ENCODE data around the gene TMEM63C.

GRCh38 chr14:77246784-77247183 lies 65.2 kb downstream of the TMEM63C start:
- TF ChIP-seq PPARA (CRISPR knock-in tag; IDR thresholded peaks at IDR 0.05; ENCODE audit: borderline replicate concordance) (no peak), ISL1 (CRISPR knock-in tag; IDR thresholded peaks at IDR 0.05) (no peak), ZFP30 (CRISPR knock-in tag; IDR thresholded peaks at IDR 0.05) (no peak)
- TF ChIP-seq, protein P1, sequence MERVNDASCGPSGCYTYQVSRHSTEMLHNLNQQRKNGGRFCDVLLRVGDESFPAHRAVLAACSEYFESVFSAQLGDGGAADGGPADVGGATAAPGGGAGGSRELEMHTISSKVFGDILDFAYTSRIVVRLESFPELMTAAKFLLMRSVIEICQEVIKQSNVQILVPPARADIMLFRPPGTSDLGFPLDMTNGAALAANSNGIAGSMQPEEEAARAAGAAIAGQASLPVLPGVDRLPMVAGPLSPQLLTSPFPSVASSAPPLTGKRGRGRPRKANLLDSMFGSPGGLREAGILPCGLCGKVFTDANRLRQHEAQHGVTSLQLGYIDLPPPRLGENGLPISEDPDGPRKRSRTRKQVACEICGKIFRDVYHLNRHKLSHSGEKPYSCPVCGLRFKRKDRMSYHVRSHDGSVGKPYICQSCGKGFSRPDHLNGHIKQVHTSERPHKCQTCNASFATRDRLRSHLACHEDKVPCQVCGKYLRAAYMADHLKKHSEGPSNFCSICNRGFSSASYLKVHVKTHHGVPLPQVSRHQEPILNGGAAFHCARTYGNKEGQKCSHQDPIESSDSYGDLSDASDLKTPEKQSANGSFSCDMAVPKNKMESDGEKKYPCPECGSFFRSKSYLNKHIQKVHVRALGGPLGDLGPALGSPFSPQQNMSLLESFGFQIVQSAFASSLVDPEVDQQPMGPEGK (CRISPR knock-in tag; IDR thresholded peaks at IDR 0.05; ENCODE audit: borderline replicate concordance) = no peak
